OCI-LY7 (cell line): ENCODE results near the gene EPS8L3.

Experiments
- CTCF ChIP-seq: fragments of 200-600 bp; sonication (generic); conservative IDR thresholded peaks from 2 replicates; pipeline ENCODE4 v1.5.1; 2014; ENCODE audit warnings: mild to moderate bottlenecking, antibody characterized with exemption, low read length, moderate library complexity, mixed read lengths
- EZH2phosphoT487 ChIP-seq: fragments of 200-600 bp; sonication (generic); IDR thresholded peaks from 2 replicates; pipeline ENCODE4 v1.6.1; 2018; ENCODE audit warnings: low read depth, borderline replicate concordance, mild to moderate bottlenecking, mixed run types, antibody characterized with exemption, low read length, moderate library complexity, mixed read lengths

GRCh38 chr1:109751531-109752260 is 12.0 kb downstream of the EPS8L3 start:
- TF ChIP-seq CTCF (no peak), EZH2phosphoT487 (no peak)
